Measurements from ENCODE around the gene PLD5.

PLD5 gene

DNA sequence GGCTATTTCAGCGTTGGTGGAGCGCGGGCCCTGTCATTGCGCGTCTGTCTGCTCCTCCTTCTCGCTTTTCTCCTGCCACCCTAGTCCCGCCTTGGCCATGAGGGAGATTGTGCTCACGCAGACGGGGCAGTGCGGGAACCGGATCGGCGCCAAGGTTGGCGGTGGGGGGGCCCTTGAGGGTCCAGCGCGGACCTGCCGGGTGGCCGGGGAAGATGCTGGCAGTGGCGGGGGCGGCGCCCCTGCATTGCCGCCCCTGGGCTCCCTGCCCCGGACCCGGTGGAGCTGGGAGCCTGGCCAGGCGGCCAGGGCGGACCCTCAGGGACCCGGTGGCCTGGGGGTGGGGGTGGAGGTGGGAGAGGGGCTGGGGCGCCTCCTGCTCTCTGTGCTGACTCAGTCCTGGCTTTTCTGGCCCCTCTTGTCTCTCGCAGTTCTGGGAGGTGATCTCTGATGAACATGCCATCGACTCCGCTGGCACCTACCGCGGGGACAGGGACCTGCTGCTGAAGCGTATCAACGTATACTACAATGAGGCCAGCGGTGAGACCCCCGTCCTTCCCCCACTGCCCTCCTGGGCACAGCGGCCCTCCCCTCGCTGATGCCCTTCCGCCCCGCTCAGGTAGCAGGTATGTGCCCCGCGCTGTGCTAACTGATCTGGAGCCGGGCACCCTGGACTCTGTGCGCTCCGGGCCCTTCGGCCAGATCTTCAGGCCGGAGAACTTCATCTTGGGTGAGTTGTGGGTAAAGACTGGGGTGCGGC, 467.3 kb downstream of the PLD5 start:
- no peak for DNase-seq (ENCODE audit: low read depth)

DNA sequence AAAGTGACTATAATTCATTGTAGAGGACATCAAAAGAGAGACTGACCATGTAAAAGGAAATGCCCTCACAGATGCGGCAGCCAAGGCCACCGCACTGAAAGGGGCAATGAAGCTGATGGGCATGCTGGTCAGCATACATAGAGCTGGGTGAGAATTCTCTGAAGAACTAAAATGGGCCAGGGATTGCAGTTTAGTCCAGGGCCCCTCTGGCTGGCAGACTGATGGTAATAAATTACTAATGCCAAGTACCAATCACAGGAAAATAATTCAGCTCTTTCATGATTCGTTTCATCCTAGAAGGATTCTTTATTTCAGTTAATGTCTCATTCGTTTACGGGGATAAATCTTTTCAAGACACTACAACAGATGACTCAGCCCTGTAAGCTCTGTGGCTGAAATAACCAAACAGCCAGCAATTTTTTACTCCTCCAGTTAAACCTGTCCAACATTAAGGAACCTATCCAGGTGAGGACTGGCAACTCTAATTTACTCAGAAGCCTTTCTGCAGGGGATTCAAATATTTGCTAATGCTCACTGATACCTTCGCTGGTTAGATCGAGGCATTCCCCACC, 468.7 kb downstream of the PLD5 start:
- DNase-seq (ENCODE audit: low read depth): no peak

DNA sequence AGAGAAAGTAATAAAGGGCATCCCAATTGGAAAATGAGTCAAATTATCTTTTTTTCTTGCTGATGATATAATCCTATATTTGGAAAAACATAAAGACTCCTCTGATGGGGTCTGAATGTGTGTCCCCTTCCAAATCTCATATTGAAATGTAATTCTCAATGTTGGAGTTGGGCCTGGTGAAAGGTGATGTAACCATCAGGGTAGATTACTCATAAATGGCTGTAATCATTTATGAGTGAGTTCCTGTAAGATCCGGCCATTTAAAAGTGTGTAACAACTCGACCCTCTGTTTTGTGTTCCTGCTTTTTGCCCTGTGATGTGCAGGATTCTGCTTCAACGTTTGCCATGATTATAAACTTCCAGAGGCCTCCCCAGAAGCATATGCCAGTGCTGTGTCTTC, 481.3 kb downstream of the PLD5 start:
- DNase-seq (ENCODE audit: low read depth): no peak

DNA sequence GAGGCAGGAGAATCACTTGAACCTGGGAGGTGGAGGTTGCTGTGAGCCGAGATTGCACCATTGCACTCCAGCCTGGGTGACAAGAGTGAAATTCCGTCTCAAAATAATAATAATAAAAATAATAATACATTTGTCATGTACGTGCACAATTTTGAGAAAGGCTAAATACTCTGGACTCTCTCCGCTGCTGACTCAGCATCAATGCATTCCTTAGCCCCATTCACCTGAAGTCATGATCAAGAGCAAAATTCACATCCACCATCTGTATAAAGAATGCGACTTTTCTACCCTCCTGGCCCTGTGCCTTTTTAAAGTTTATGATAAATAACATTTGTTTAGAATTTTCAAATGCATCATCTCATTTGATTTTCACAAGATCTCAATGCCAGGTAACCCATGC, 490.1 kb downstream of the PLD5 start:
- no peak for DNase-seq (ENCODE audit: low read depth)

DNA sequence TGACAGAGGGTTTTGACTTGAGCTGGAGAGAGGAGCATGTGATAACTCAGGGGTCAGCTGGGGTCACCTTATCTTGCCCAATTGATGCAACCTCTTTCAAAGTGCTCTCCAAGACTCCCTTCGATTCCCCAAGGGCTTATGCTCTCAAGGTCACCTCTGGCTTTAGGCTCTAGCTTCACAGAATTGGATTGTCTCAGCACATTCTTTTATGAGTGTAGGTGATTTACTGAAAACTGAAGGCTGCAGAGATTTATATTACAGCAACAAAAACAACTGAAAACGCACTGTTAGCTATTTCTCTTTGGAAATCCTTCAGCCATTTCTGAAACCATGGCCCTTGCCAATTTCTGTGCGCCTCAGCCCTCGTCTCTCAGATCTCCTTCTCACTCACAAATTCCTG, 491.1 kb downstream of the PLD5 start:
- no peak for DNase-seq (ENCODE audit: low read depth)
